ENCODE results near the gene BRSK2.

The BRSK2 gene

DNA sequence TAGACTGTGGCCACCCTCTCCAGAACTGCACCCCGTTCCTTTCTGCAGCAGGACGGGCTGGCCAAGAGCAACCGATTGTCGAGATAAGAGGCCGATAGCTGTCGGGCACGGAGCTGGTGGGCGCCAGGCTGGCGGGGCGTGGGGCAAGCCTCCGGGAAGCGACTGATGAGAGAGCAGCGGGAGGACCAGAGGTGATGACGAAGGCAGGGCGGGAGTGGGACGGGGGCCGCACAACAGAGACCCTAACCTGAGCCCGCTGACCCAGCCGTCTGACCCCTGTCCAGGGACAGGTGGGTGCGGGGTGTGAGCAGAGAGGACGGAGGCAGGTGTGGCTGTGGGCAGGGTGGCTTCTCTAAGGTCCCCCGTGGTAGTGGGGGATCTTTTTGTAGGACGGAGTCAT is 7.3 kb upstream of the BRSK2 start:
- Histone ChIP-seq H3K27me3 (ENCODE audit: control insufficient read depth, insufficient read depth, low read length) (no peaks in the 10 kb centered on the region), H3K9me3 (ENCODE audit: control insufficient read depth, insufficient read depth, low read length) (no peaks in the 10 kb centered on the region), H3K9ac (ENCODE audit: low read depth, low read length) (no peak overlapping the region), H3K4me1 (ENCODE audit: control insufficient read depth, insufficient read depth, low read length) (no peaks in the 10 kb centered on the region; the same call in 1 of the 2 replicates), H3K27ac (ENCODE audit: low read depth, low read length) (no peak overlapping the region), H3K36me3 (ENCODE audit: control insufficient read depth, insufficient read depth, low read length) (no peaks in the 10 kb centered on the region), H3K4me3 (ENCODE audit: low read depth, low read length) (peak overlapping the region; percentile 73; the same call in 1 of the 2 replicates)

DNA sequence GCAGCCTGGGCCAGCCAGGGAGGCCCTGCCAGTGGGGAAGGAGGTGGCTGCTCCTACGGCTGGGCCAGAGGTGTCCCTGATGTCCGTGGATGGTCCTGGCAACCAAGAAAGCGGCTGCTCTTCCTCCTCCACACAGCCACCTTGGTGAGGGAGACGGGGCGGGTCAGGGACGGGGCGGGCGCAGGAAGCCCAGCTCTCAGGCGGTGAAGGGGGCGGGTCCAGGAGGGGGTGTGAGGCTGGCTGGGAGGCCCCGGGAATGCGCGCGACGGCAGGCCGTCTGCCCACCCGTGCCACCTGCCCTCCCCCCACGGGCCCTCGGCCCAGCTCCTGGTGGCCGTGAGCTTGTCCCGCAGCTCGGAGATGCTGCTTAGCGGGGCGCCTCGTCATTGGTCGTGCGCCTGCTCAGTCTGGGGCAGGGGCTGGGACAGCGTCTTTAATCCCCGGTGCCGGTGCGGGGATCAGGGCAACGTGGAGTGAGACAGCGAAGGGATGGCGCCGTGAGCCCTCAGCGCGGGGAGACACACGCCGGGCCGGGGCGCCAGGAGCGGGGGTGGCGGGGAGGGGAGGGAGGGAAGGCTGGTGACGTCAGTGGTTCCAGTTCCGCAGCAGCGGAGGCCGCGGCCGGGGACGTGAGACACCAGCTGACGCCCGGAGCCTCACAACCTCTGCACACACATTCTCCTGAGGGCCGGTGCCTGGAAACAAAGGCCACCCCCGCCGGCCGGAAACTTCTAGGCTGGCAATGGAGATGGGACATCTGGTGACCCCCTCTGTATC is 6.7 kb upstream of the BRSK2 start:
- Histone ChIP-seq H3K27me3 (ENCODE audit: control insufficient read depth, insufficient read depth, low read length) (0 out of 2 replicates have a peak, but pooled peaks cover 3% of the 10 kb centered on the region), H3K9ac (ENCODE audit: low read depth, low read length) (peak overlapping the region; percentile 26), H3K27ac (ENCODE audit: low read depth, low read length) (no peak overlapping the region), H3K9me3 (ENCODE audit: control insufficient read depth, insufficient read depth, low read length) (no peaks in the 10 kb centered on the region), H3K4me3 (ENCODE audit: low read depth, low read length) (peak overlapping the region; percentile 73), H3K4me1 (ENCODE audit: control insufficient read depth, insufficient read depth, low read length) (peaks cover 3% of the 10 kb centered on the region; the same call in 1 of the 2 replicates), H3K36me3 (ENCODE audit: control insufficient read depth, insufficient read depth, low read length) (no peaks in the 10 kb centered on the region)

DNA sequence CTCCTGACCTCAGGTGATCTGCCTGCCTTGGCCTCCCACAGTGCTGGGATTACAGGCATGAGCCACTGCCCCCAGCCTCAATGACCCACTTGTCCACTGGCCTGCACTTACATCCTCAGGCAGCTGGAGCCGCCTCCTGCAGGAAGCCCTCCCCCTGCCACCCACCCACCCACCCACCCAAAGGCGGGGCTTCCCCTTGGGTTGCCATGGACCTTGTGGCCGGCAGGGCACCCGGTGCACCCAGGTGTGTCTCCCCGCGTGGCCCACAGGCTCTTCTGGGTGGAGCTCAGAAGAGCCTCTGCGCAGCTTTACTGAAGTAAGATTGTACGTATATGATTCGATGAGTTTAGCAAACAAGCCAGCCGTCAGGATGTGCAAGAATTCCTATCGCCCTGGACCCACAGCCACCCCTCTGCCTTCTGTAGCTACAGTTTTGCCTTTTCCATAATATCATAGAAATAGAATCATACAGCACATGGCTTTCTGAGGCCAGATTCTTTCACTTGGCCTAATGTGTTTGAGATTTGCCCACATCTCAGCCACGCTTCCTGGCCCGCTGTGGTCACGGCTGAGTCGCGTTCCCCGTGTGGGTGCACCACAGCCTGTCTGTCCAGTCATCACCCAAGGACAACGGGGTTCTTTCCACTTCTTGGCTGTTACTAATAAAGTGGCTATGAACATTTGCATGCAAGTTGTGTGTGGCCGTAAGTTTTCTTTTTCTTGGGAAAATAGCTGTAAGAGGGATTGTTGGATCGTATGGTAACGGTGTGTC is 5.3 kb upstream of the BRSK2 start:
- H3K9ac ChIP-seq (ENCODE audit: low read depth, low read length) = no peak overlapping the region
- peaks cover 10% of the 10 kb centered on the region for H3K4me1 ChIP-seq (ENCODE audit: control insufficient read depth, insufficient read depth, low read length)
- no peaks in the 10 kb centered on the region for H3K9me3 ChIP-seq (ENCODE audit: control insufficient read depth, insufficient read depth, low read length)
- H3K4me3 ChIP-seq (ENCODE audit: low read depth, low read length) = no peak overlapping the region
- no peaks in the 10 kb centered on the region for H3K36me3 ChIP-seq (ENCODE audit: control insufficient read depth, insufficient read depth, low read length)
- peaks cover 9% of the 10 kb centered on the region; the same call in 1 of the 2 replicates for H3K27me3 ChIP-seq (ENCODE audit: control insufficient read depth, insufficient read depth, low read length)
- H3K27ac ChIP-seq (ENCODE audit: low read depth, low read length) = no peak overlapping the region

DNA sequence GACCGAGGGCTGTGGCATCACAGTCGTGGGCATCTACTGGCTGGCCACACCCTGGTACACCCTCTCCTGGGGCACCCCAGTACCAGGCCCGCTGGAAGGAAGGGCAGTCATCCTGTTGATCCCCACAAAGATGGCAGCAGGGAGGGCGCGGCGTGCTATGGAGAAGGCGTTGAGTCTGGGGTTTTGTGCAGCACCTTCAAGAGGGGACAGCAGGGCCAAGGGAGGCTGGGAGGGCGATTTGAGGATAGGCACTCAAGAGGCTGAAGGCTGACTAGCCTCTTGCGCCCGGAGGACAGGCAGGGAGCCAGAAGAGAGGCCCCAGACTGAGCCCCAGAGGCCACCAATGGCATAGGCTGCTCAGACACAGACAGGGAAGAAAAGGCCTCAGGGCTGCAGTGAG is 2.2 kb upstream of the BRSK2 start:
- Histone ChIP-seq H3K9me3 (ENCODE audit: control insufficient read depth, insufficient read depth, low read length) (no peaks in the 10 kb centered on the region), H3K4me1 (ENCODE audit: control insufficient read depth, insufficient read depth, low read length) (peaks cover 14% of the 10 kb centered on the region), H3K36me3 (ENCODE audit: control insufficient read depth, insufficient read depth, low read length) (no peaks in the 10 kb centered on the region), H3K27ac (ENCODE audit: low read depth, low read length) (no peak overlapping the region), H3K4me3 (ENCODE audit: low read depth, low read length) (no peak overlapping the region), H3K27me3 (ENCODE audit: control insufficient read depth, insufficient read depth, low read length) (peaks cover 14% of the 10 kb centered on the region; the same call in 1 of the 2 replicates), H3K9ac (ENCODE audit: low read depth, low read length) (no peak overlapping the region)

DNA sequence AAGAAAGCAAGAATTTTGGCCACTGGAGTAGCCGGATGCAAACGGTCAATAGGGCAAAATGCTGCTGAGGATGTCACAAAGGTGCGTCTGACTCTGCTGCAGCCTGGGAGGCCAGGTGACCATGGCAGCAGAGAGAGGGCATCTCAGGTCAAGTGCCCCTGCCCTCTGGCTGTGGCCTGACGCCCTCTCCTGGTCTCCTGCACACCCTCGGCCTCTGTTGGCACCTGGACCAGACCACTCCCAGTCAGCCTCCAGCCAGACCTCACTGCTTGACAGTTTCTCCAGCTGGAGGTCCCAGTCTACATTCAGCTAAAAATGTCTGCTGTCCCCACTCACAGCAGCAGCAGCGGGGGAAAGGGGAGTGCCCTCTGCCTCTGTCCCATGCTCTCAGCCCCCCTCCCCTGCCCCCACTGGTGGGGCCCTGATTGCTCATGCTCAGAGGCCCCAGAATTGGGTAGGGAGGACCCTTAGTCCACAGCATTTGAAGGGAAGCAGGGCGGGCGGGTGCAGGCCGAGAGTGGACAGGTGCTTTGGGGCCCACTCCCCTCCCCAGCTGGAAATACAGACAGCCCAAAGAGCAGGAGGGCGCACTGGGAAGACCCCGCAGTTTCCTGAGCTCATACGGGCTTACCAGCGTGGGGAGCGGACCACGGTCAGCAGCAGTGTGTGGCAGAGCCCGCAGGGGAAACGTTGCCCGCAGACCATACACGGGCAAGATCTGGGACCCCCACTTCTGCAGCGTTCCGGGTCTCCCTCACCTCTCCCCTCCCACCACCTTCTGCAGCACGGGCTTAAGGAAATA is 1.6 kb upstream of the BRSK2 start:
- Histone ChIP-seq H3K36me3 (ENCODE audit: control insufficient read depth, insufficient read depth, low read length) (no peaks in the 10 kb centered on the region), H3K4me3 (ENCODE audit: low read depth, low read length) (peak overlapping the region; percentile 69), H3K27ac (ENCODE audit: low read depth, low read length) (no peak overlapping the region), H3K9me3 (ENCODE audit: control insufficient read depth, insufficient read depth, low read length) (no peaks in the 10 kb centered on the region), H3K27me3 (ENCODE audit: control insufficient read depth, insufficient read depth, low read length) (peaks cover 14% of the 10 kb centered on the region; the same call in 1 of the 2 replicates), H3K9ac (ENCODE audit: low read depth, low read length) (no peak overlapping the region), H3K4me1 (ENCODE audit: control insufficient read depth, insufficient read depth, low read length) (peaks cover 14% of the 10 kb centered on the region)

DNA sequence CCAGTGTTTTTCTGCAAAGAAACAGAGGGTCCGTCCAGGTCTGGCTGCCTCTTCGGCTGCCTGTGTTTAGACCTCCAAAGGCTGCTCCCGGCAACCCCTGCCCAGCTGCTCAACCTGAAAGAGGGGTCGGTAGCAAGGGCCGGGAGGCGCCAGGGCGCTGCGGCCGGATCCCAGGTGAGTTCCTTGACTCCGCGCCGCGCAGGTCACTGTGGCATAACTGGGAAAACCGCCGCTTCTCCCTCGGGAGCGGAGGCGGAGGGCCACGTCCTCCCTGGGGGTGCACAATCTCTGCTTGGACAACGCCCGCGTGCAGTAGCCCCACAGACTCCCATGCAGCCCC is 1.0 kb upstream of the BRSK2 start:
- Histone ChIP-seq H3K27ac (ENCODE audit: low read depth, low read length) (no peak overlapping the region), H3K9ac (ENCODE audit: low read depth, low read length) (0 out of 2 replicates have a peak overlapping the region, but pooled peaks have one; percentile 66), H3K27me3 (ENCODE audit: control insufficient read depth, insufficient read depth, low read length) (peaks cover 14% of the 10 kb centered on the region; the same call in 1 of the 2 replicates), H3K9me3 (ENCODE audit: control insufficient read depth, insufficient read depth, low read length) (no peaks in the 10 kb centered on the region), H3K4me3 (ENCODE audit: low read depth, low read length) (peak overlapping the region; percentile 69), H3K4me1 (ENCODE audit: control insufficient read depth, insufficient read depth, low read length) (peaks cover 14% of the 10 kb centered on the region), H3K36me3 (ENCODE audit: control insufficient read depth, insufficient read depth, low read length) (no peaks in the 10 kb centered on the region)

DNA sequence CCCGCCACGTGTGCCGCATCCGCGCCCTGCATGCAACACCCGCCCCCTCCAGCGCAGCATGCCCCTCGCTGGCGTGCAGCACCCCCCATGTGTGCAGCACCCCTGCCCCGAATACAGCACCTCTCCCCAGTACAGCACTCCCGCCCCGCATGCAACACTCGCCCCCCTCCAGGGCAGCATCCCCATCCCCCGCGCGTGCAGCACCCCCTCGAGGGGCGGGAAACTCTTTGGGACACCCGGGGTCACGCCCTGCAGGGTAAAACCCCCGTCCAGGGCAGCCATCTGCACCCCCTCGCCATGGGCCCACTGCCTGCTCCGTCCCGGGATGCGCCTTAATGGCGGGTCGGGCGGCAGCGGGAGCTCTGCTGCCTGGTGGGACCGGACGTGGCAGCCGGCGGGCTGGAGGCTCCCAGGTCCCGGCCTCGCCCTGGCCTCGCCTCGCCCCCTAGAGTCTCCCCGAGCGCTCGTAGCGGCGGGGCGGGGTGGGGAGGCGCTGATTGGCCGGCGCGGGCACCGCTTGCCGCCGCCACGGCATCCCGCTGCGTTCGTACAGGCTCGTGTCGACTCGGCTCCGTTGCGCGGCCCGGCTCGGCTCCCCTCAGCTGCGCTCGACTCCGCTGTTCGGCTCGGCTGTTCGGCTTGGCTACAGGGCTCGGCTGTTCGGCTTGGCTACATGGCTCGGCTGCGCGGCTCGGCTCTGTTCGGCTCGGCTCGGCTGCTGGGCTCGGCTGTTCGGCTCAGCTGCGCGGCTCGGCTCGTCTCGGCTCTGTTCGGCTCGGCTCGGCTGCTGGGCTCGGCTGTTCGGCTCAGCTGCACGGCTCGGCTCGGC is 417 bp upstream of the BRSK2 start:
- no peak overlapping the region for H3K27ac ChIP-seq (ENCODE audit: low read depth, low read length)
- peak overlapping the region; percentile 69 for H3K4me3 ChIP-seq (ENCODE audit: low read depth, low read length)
- H3K9ac ChIP-seq (ENCODE audit: low read depth, low read length) = peak overlapping the region; percentile 66

DNA sequence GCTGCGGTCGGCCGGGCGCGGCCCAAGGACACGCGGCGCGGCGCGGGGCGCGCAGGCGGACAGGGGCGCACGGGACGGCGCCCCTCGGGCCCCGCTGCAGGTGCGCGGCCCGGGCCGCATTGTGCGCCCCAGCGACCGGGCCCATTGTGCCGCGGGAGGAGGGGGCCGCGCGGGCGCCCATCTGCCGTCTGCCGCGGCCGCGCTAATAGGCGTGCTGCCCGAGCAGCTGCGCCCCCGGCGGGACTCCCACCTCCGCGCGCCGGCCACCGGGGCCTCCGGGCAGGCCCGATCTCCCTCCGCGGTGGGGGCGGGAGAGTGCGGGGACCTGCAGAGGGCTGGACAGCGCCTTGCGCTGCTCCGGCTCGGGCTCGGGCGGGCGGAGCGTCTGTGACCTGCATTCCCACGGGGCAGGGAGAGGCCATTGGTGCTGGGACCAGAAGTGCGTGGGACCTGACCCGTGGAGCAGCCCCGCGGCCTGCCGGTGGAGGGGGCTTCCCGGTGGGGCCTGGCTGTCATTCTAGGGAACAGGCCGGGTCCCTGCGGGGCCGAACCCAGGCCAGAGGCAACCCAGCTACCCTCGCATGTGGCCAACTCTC is 933 bp downstream of the BRSK2 start:
- Histone ChIP-seq H3K9me3 (ENCODE audit: control insufficient read depth, insufficient read depth, low read length) (no peaks in the 10 kb centered on the region), H3K27me3 (ENCODE audit: control insufficient read depth, insufficient read depth, low read length) (peaks cover 14% of the 10 kb centered on the region; the same call in 1 of the 2 replicates), H3K4me1 (ENCODE audit: control insufficient read depth, insufficient read depth, low read length) (peaks cover 14% of the 10 kb centered on the region), H3K4me3 (ENCODE audit: low read depth, low read length) (peak overlapping the region; percentile 80), H3K9ac (ENCODE audit: low read depth, low read length) (peak overlapping the region; percentile 30; the same call in 1 of the 2 replicates), H3K27ac (ENCODE audit: low read depth, low read length) (no peak overlapping the region), H3K36me3 (ENCODE audit: control insufficient read depth, insufficient read depth, low read length) (no peaks in the 10 kb centered on the region)

More for the DNA sequence above, 417 bp upstream of the BRSK2 start:
- H3K4me1 ChIP-seq (ENCODE audit: control insufficient read depth, insufficient read depth, low read length) = peaks cover 14% of the 10 kb centered on the region
- H3K9me3 ChIP-seq (ENCODE audit: control insufficient read depth, insufficient read depth, low read length) = no peaks in the 10 kb centered on the region
- no peaks in the 10 kb centered on the region for H3K36me3 ChIP-seq (ENCODE audit: control insufficient read depth, insufficient read depth, low read length)
- H3K27me3 ChIP-seq (ENCODE audit: control insufficient read depth, insufficient read depth, low read length) = peaks cover 14% of the 10 kb centered on the region; the same call in 1 of the 2 replicates

DNA sequence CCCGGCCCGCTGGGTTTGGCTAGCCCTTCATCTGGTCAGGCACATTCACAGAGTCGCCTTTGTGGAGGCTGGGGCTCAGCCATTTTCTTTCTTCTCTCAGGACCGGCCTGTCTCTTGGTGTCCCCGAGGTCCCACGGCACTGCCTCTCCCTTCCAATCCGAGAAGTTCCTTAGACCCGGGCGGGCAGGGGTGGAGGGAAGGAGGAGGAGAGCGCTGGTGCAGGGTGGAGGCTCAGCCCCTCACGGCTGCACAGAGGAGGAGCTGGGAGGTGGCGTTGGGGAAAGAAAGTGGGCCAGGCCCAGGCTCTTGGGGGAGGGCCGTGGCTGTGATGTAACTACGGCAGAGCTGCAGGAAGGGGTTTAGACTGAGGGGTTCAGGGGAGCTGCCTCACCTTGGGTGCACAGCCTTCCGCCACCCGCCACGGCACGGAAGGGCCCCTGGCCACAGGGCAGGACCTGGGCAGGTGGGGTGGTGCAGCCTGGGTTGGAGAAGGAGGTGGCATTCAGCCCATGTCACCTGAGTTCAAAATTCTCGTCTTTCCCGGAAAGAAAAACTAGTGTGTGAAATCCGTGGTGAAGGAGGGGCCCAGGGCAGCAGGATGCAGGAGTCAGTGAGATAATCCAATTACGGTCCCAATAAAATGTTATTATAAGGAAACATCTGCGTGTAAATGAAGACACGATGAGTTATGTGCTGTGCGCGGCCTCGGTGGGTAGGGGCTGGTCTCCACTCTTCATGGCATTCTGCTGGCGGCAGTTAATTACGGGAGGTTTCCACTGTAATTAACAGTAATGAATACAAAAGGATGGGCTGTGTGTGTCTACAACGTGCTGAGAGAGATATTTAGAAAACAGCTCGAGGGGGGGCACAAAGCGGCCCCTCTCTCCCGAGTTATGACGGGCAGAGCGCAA is 1.7 kb downstream of the BRSK2 start:
- Histone ChIP-seq H3K27ac (ENCODE audit: low read depth, low read length) (no peak overlapping the region), H3K9me3 (ENCODE audit: control insufficient read depth, insufficient read depth, low read length) (no peaks in the 10 kb centered on the region), H3K27me3 (ENCODE audit: control insufficient read depth, insufficient read depth, low read length) (peaks cover 14% of the 10 kb centered on the region; the same call in 1 of the 2 replicates), H3K4me1 (ENCODE audit: control insufficient read depth, insufficient read depth, low read length) (peaks cover 14% of the 10 kb centered on the region), H3K36me3 (ENCODE audit: control insufficient read depth, insufficient read depth, low read length) (no peaks in the 10 kb centered on the region), H3K9ac (ENCODE audit: low read depth, low read length) (peak overlapping the region; percentile 30; the same call in 1 of the 2 replicates), H3K4me3 (ENCODE audit: low read depth, low read length) (peak overlapping the region; percentile 80)

All from HUES48 (cell line).